ENCODE data around the gene MYZAP.

The MYZAP gene

GRCh38 chr15:57643826-57644225 lies 52.1 kb downstream of the MYZAP start:
- TF ChIP-seq SPI1 (IDR thresholded peaks at IDR 0.05; ENCODE audit: low read depth, low read length) (no peak), TAF1 (IDR thresholded peaks at IDR 0.05; ENCODE audit: low read depth, low read length) (no peak), POU2F2 (IDR thresholded peaks at IDR 0.05; ENCODE audit: low read depth, low read length) (no peak), POLR2AphosphoS5 (IDR thresholded peaks at IDR 0.05; ENCODE audit: low read depth, low read length) (no peak), POLR2A (IDR thresholded peaks at IDR 0.05; ENCODE audit: low read depth, low read length) (no peak), PAX5 (IDR thresholded peaks at IDR 0.05; ENCODE audit: insufficient read depth, low read length, severe bottlenecking) (no peak)
- no peak for FAIRE-seq
- DNase-seq (ENCODE audit: insufficient read length, low spot score), result no peak

- DNase-seq (ENCODE audit: insufficient read length, low spot score) (no peak), FAIRE-seq (no peak)
- TF ChIP-seq POLR2AphosphoS5 (IDR thresholded peaks at IDR 0.05; ENCODE audit: low read depth, low read length) (no peak), POU2F2 (IDR thresholded peaks at IDR 0.05; ENCODE audit: low read depth, low read length) (no peak), POLR2A (IDR thresholded peaks at IDR 0.05; ENCODE audit: low read depth, low read length) (no peak), TAF1 (IDR thresholded peaks at IDR 0.05; ENCODE audit: low read depth, low read length) (no peak), SPI1 (IDR thresholded peaks at IDR 0.05; ENCODE audit: low read depth, low read length) (no peak)
These were observed 54.4 kb downstream of the MYZAP start for GRCh38 chr15:57646087-57646486.

GRCh38 chr15:57647071-57647790 lies 55.5 kb downstream of the MYZAP start:
- no peak for FAIRE-seq

GRCh38 chr15:57647791-57648130 lies 56.1 kb downstream of the MYZAP start:
- no peak for TF ChIP-seq PAX5 (IDR thresholded peaks at IDR 0.05; ENCODE audit: insufficient read depth, low read length, severe bottlenecking)
- TF ChIP-seq POU2F2 (IDR thresholded peaks at IDR 0.05; ENCODE audit: low read depth, low read length), result no peak
- no peak for TF ChIP-seq POLR2AphosphoS5 (IDR thresholded peaks at IDR 0.05; ENCODE audit: low read depth, low read length)
- TF ChIP-seq POLR2A (IDR thresholded peaks at IDR 0.05; ENCODE audit: low read depth, low read length), result no peak
- no peak for TF ChIP-seq SPI1 (IDR thresholded peaks at IDR 0.05; ENCODE audit: low read depth, low read length)
- TF ChIP-seq TAF1 (IDR thresholded peaks at IDR 0.05; ENCODE audit: low read depth, low read length), result no peak
- FAIRE-seq (peak; percentile 52), DNase-seq (ENCODE audit: insufficient read length, low spot score) (no peak)

More at GRCh38 chr15:57647071-57647790, 55.5 kb downstream of the MYZAP start:
- TF ChIP-seq POLR2AphosphoS5 (IDR thresholded peaks at IDR 0.05; ENCODE audit: low read depth, low read length) (no peak), POLR2A (IDR thresholded peaks at IDR 0.05; ENCODE audit: low read depth, low read length) (no peak), SPI1 (IDR thresholded peaks at IDR 0.05; ENCODE audit: low read depth, low read length) (no peak), TAF1 (IDR thresholded peaks at IDR 0.05; ENCODE audit: low read depth, low read length) (no peak), PAX5 (IDR thresholded peaks at IDR 0.05; ENCODE audit: insufficient read depth, low read length, severe bottlenecking) (no peak)
- no peak for DNase-seq (ENCODE audit: insufficient read length, low spot score)

- no peak for FAIRE-seq
- no peak for DNase-seq (ENCODE audit: insufficient read length, low spot score)
- TF ChIP-seq POU2F2 (IDR thresholded peaks at IDR 0.05; ENCODE audit: low read depth, low read length), result no peak
- TF ChIP-seq POLR2A (IDR thresholded peaks at IDR 0.05; ENCODE audit: low read depth, low read length), result no peak
- no peak for TF ChIP-seq SPI1 (IDR thresholded peaks at IDR 0.05; ENCODE audit: low read depth, low read length)
- TF ChIP-seq PAX5 (IDR thresholded peaks at IDR 0.05; ENCODE audit: insufficient read depth, low read length, severe bottlenecking), result no peak
- TF ChIP-seq TAF1 (IDR thresholded peaks at IDR 0.05; ENCODE audit: low read depth, low read length), result no peak
- TF ChIP-seq POLR2AphosphoS5 (IDR thresholded peaks at IDR 0.05; ENCODE audit: low read depth, low read length), result no peak
These were observed 57.4 kb downstream of the MYZAP start for GRCh38 chr15:57649138-57649537.

- no peak for FAIRE-seq
- no peak for DNase-seq (ENCODE audit: insufficient read length, low spot score)
- TF ChIP-seq SPI1 (IDR thresholded peaks at IDR 0.05; ENCODE audit: low read depth, low read length) (no peak), POU2F2 (IDR thresholded peaks at IDR 0.05; ENCODE audit: low read depth, low read length) (no peak), POLR2AphosphoS5 (IDR thresholded peaks at IDR 0.05; ENCODE audit: low read depth, low read length) (no peak), POLR2A (IDR thresholded peaks at IDR 0.05; ENCODE audit: low read depth, low read length) (no peak), TAF1 (IDR thresholded peaks at IDR 0.05; ENCODE audit: low read depth, low read length) (no peak), PAX5 (IDR thresholded peaks at IDR 0.05; ENCODE audit: insufficient read depth, low read length, severe bottlenecking) (no peak)
These were observed 59.7 kb downstream of the MYZAP start for GRCh38 chr15:57651445-57651844.

- no peak for FAIRE-seq
- DNase-seq (ENCODE audit: insufficient read length, low spot score), result no peak
- no peak for TF ChIP-seq PAX5 (IDR thresholded peaks at IDR 0.05; ENCODE audit: insufficient read depth, low read length, severe bottlenecking)
- TF ChIP-seq POLR2A (IDR thresholded peaks at IDR 0.05; ENCODE audit: low read depth, low read length), result no peak
- TF ChIP-seq POLR2AphosphoS5 (IDR thresholded peaks at IDR 0.05; ENCODE audit: low read depth, low read length), result no peak
- no peak for TF ChIP-seq TAF1 (IDR thresholded peaks at IDR 0.05; ENCODE audit: low read depth, low read length)
- no peak for TF ChIP-seq SPI1 (IDR thresholded peaks at IDR 0.05; ENCODE audit: low read depth, low read length)
- TF ChIP-seq POU2F2 (IDR thresholded peaks at IDR 0.05; ENCODE audit: low read depth, low read length), result no peak
These were observed 60.8 kb downstream of the MYZAP start for GRCh38 chr15:57652481-57652880.

GRCh38 chr15:57654153-57654852 lies 62.6 kb downstream of the MYZAP start:
- DNase-seq (ENCODE audit: insufficient read length, low spot score) (no peak), FAIRE-seq (no peak)
- TF ChIP-seq POLR2A (IDR thresholded peaks at IDR 0.05; ENCODE audit: low read depth, low read length) (no peak), POLR2AphosphoS5 (IDR thresholded peaks at IDR 0.05; ENCODE audit: low read depth, low read length) (no peak), TAF1 (IDR thresholded peaks at IDR 0.05; ENCODE audit: low read depth, low read length) (no peak), SPI1 (IDR thresholded peaks at IDR 0.05; ENCODE audit: low read depth, low read length) (no peak), PAX5 (IDR thresholded peaks at IDR 0.05; ENCODE audit: insufficient read depth, low read length, severe bottlenecking) (no peak), POU2F2 (IDR thresholded peaks at IDR 0.05; ENCODE audit: low read depth, low read length) (no peak)

GRCh38 chr15:57655053-57655452 lies 63.3 kb downstream of the MYZAP start:
- TF ChIP-seq POLR2AphosphoS5 (IDR thresholded peaks at IDR 0.05; ENCODE audit: low read depth, low read length), result no peak
- no peak for TF ChIP-seq POU2F2 (IDR thresholded peaks at IDR 0.05; ENCODE audit: low read depth, low read length)
- no peak for TF ChIP-seq SPI1 (IDR thresholded peaks at IDR 0.05; ENCODE audit: low read depth, low read length)
- DNase-seq (ENCODE audit: insufficient read length, low spot score), result no peak
- FAIRE-seq, result no peak

Measured in GM12891 (cell line).